ENCODE results near the gene TMEM245. TPM values are rescaled to one million over a fixed set of nuclear protein-coding genes. Genes with fewer than 3 reads are reported as not detected.

Gene TMEM245
- total RNA-seq, 2 experiments from 2014 or later = 23.3 to 26.7 TPM

DNA sequence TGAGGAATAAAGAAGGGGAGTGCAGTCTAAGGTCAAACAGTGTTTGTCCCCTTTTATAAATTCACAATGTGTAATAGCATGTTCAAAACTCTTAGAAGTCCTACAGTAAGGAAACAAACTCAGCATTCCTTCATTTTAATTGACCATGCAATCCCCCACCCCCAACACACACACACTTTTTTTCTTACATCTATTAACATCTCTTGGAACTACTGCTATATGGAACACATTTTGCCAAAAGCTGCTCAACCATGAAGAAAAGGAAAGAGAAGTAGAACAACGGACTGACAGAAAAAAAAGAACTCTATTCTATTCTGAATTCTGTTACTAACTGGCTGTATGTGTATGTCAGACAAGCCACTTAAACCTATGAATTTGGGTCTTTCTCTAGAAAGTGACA is 103.6 kb downstream of the TMEM245 start:
- ChIA-PET CTCF (no interaction called here), POLR2A (interaction anchor here (0.5 kb wide), 1 partner anchor 17 kb away, joined by 3 read pairs; no protein-coding TSS in a partner anchor)
- Mint-ChIP-seq H3K9me3 (no peaks in the 10 kb centered on the region), H3K4me3 (no peak overlapping the region), H3K36me3 (ENCODE audit: low read depth) (peaks cover 9% of the 10 kb centered on the region), H3K27ac (no peak overlapping the region), H3K4me1 (ENCODE audit: low read depth) (peaks cover 18% of the 10 kb centered on the region), H3K27me3 (no peaks in the 10 kb centered on the region)
- no peak for DNase-seq
- intact Hi-C loops (cut with micrococcal nuclease) = no loop called here
- TF ChIP-seq, protein P1, sequence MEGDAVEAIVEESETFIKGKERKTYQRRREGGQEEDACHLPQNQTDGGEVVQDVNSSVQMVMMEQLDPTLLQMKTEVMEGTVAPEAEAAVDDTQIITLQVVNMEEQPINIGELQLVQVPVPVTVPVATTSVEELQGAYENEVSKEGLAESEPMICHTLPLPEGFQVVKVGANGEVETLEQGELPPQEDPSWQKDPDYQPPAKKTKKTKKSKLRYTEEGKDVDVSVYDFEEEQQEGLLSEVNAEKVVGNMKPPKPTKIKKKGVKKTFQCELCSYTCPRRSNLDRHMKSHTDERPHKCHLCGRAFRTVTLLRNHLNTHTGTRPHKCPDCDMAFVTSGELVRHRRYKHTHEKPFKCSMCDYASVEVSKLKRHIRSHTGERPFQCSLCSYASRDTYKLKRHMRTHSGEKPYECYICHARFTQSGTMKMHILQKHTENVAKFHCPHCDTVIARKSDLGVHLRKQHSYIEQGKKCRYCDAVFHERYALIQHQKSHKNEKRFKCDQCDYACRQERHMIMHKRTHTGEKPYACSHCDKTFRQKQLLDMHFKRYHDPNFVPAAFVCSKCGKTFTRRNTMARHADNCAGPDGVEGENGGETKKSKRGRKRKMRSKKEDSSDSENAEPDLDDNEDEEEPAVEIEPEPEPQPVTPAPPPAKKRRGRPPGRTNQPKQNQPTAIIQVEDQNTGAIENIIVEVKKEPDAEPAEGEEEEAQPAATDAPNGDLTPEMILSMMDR (IDR thresholded peaks at IDR 0.05) = no peak
- ATAC-seq = no peak

DNA sequence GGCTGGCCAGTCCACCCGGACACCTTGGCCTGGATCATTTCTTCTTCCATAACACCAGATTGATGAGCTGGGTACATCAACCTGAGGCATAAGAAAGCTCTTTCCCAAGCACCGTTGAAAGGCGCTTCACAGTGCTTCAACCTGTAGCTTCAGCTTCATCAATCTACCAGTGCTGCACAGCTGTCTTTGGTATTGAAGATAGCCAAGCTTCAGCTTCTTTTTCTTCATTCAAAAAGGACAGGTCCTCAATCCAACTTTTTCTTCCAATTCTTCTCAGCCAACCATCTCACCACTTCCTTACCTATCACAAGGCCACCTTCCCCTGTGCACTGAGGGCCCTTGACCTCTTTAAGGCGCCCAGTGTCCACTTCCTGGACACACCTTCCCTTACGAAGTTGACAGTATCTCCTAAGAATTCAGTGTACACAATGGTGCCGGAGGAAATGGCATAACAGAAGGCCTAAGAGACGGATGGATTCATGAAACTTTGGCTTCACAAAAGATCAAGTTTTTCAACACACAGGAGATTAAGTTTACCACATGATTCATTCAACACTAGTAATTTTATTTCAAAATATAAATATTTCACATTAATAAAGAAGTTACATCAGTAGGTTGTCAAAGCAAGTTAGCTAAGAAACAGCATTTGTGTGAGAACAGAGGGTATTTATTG is 105.0 kb downstream of the TMEM245 start:
- TF ChIP-seq, protein P1 (IDR thresholded peaks at IDR 0.05) = no peak
- ATAC-seq = no peak
- CTCF ChIA-PET = no interaction called here
- DNase-seq = no peak
- POLR2A ChIA-PET = interaction anchor here (1.1 to 1.2 kb wide), 4 partner anchors 13 to 103 kb away, joined by 3 to 4 read pairs (median 3); no protein-coding TSS in a partner anchor
- Mint-ChIP-seq H3K4me3 (no peak overlapping the region), H3K9me3 (no peaks in the 10 kb centered on the region), H3K27me3 (no peaks in the 10 kb centered on the region), H3K27ac (no peak overlapping the region), H3K4me1 (ENCODE audit: low read depth) (peaks cover 25% of the 10 kb centered on the region), H3K36me3 (ENCODE audit: low read depth) (peaks cover 7% of the 10 kb centered on the region)
- intact Hi-C loops (cut with micrococcal nuclease) = loop anchor here (5.0 kb wide), 1 partner anchor 98 kb away; no protein-coding TSS in a partner anchor

DNA sequence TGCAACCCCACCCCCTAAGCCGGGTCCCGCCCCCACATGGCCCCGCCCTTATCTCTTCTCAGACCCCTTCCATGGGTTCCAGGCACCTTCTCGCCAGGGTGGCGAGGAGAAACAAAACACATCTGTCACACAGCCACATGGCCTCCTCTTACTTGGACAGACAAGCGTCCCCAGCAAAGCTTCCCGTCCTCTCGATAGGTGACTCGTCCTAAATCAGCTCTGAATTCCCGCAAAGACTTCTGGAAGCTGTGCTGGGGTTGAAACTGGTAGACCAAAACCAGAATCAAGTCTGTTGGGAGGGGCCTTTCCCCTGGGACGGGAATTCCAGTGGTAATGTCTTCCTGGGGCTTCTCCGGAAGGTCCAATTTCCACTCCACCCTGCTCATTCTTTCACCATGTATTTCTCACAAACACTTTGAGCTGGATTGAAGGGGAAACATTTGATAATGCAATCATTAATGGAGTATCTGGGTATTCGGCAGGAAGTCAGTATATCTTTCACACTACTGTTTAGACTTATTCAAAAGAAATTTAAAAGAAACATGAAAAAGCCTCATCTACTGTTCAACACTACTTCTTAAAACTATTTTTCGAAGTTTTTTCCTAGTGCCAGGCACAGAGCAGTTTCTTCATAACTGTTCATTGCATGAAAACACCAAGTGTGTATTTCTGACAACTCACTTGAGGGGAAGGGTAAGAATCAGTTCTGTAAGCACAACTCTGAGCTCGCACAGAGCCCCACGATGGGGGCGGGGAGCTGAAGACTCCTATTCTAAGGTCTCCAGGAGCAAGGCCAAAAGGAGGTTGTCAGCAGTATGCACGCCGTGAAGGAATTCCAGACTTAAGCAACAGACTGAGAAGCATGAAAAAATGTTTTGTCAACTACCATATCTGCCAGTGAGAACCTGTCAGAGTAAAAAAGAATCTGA is 105.8 kb downstream of the TMEM245 start:
- Mint-ChIP-seq H3K27ac (peak overlapping the region; percentile 75), H3K9me3 (no peaks in the 10 kb centered on the region), H3K27me3 (no peaks in the 10 kb centered on the region), H3K4me1 (ENCODE audit: low read depth) (peaks cover 25% of the 10 kb centered on the region), H3K4me3 (peak overlapping the region; percentile 76), H3K36me3 (ENCODE audit: low read depth) (peaks cover under 1% of the 10 kb centered on the region)
- ChIA-PET POLR2A (interaction anchor here (1.1 to 1.5 kb wide), 5 partner anchors 12 to 104 kb away, joined by 3 to 4 read pairs (median 3); no protein-coding TSS in a partner anchor), CTCF (interaction anchor here (0.6 kb wide), 1 partner anchor 456 kb away, joined by 3 read pairs; no protein-coding TSS in a partner anchor)
- TF ChIP-seq, protein P1 (IDR thresholded peaks at IDR 0.05) = no peak
- peak; percentile 4 for DNase-seq
- intact Hi-C loops (cut with micrococcal nuclease) = loop anchor here (5.0 kb wide), 1 partner anchor 98 kb away; no protein-coding TSS in a partner anchor
- ATAC-seq = no peak

DNA sequence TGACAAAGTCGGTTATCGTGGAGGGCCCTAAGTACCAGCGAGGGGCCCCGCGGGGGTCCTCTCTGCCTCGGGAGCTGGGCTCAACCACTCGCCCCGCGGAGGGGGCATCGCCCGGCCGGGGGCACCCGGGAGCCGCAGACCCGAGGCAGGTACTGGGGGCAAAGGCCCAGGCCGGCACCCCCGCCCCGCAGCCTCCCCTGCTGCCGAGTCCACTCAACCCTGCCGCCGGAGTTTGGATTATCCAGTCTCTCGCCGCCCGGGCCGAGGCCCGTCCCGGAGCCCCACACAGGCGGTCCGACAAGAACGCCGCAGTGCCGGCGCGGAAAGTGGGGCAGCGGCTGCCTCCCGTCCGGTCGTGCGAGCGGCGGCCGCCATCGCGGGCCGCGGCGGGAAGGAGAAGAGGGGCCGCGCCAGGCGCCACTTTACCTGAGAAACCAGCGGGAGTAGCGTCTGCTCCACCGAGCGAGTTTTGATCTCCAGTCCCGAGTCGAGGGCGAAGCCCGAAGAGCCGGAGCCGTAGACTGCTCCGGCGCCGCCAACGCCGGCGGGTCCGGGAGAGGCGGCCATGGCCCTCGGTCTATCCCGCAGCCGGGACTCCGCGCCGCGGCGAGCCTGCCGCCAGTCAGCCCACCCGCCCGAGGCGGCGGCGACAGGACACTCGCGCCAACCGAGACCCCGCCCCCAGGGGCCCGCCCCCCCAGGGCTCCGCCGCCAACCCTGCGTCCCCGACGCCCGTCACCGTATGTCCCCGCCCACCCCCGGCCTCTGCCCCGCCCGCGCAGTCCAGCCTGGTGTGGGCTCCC is 106.7 kb downstream of the TMEM245 start, which contains the start of gene CTNNAL1:
TSS of gene CTNNAL1 (minus strand) at position 624 of the 803 bp plus-strand sequence. CDS start at position 567, 57 bp downstream.
- DNase-seq (peak; percentile 90), ATAC-seq (peak; percentile 91)
- H3K4me1 Mint-ChIP-seq (ENCODE audit: low read depth) = peaks cover 25% of the 10 kb centered on the region
- H3K36me3 Mint-ChIP-seq (ENCODE audit: low read depth) = no peaks in the 10 kb centered on the region
- H3K27ac Mint-ChIP-seq = peak within 1 kb of the TSS; percentile 85
- intact Hi-C loops (cut with micrococcal nuclease) = loop anchor here (5.0 kb wide), 1 partner anchor 99 kb away; no protein-coding TSS in a partner anchor
- H3K4me3 Mint-ChIP-seq = peak within 1 kb of the TSS; percentile 91
- H3K9me3 Mint-ChIP-seq = no peaks in the 10 kb centered on the region
- ChIA-PET POLR2A (interaction anchor here (1.4 to 1.5 kb wide), 2 partner anchors 33 to 85 kb away, joined by 3 read pairs; no protein-coding TSS in a partner anchor), CTCF (no interaction called here)
- no peaks in the 10 kb centered on the region for H3K27me3 Mint-ChIP-seq
- TF ChIP-seq, protein P1 (IDR thresholded peaks at IDR 0.05) = no peak
